Measurements from ENCODE around the gene ZNF519.
A peak's percentile ranks its signal among the peaks of the same experiment; 100 is the strongest.

ZNF519 gene

GRCh38 chr18:14097761-14098160 is 34.5 kb downstream of the ZNF519 start:
- no peak for DNase-seq (ENCODE audit: low spot score)

DNA sequence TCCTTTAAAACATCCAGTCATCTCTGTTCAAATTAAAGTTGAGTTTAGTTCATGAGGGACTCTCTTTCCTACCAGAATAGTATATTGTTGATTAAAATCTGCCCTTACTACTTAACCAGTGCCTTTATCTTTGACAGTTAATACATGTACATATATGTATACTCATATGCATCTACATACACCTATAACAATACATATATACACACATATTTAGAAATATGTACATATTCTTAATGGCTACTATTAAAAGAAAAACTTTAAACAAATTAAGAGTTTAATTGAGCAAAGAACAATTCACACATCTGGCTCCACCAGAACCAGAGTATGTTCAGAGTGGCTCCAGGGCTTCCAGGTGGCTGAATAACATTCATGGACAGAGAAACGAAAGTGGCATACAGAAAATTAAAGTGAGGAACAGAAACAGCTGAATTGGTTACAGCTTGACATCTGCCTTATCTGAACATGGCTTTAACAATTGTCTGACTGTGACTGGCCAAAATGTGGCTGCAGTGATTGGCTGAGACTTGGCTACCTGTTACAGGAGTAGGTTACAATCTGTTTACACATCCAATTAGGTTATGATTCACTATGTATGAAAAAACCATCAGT is 38.8 kb downstream of the ZNF519 start:
- DNase-seq (ENCODE audit: low spot score) = no peak

DNA sequence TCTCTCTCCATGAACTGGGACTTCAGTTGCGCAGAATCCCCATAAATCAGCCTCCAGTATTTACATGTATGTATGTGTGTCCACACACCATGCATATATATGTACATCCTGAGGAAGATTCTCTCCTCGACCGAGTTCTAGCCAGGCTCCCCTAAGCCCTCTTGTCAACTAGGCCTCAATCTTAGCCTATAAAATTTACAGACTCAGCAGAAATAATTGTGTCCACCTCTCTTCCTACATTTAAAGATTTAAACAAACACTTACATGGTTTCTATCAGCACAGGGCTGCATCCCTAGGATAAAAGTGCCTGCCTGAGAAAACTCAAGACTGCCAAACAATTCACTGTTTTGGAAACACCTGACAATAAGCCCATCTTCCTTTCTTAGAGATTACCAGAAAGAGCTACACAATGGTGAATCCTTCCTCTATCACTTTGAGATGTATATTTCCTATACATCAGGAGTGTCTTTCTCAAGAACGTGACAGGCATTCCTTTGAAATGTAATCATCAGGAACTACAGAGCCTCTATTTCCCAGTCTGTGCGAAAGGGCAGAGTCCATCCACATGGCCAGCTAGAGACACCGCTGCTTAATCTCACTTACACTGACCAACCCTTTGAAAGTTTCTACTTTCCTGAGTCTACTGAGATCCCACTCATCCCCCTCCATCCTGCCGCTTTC is 39.5 kb downstream of the ZNF519 start:
- DNase-seq (ENCODE audit: low spot score) = no peak

DNA sequence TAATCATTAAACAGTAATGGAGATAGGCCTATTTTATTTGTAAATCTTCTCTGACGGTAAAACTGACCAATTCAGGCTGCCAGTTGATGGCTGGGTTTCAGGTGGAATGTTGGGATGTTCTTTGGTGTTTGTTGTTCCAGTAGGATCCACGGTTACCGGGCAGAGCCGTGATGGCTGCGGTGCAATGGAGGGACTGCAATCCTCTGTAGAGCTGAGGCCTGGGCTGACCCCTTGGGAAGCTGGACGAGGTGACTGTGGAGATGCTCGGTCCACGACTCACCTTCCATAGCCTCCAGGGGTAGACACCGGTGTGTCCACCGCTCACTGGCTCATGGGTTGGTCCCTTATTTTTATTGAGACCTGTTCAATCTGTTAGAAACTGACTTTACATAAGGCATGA is 42.5 kb downstream of the ZNF519 start:
- DNase-seq (ENCODE audit: low spot score) = no peak

GRCh38 chr18:14089191-14089590 is 43.0 kb downstream of the ZNF519 start:
- DNase-seq (ENCODE audit: low spot score) = peak; percentile 37

- DNase-seq (ENCODE audit: low spot score) = peak; percentile 64
Observed at GRCh38 chr18:14086458-14087231, 45.6 kb downstream of the ZNF519 start.

GRCh38 chr18:14085770-14086457 is 46.3 kb downstream of the ZNF519 start:
- DNase-seq (ENCODE audit: low spot score) = no peak

DNA sequence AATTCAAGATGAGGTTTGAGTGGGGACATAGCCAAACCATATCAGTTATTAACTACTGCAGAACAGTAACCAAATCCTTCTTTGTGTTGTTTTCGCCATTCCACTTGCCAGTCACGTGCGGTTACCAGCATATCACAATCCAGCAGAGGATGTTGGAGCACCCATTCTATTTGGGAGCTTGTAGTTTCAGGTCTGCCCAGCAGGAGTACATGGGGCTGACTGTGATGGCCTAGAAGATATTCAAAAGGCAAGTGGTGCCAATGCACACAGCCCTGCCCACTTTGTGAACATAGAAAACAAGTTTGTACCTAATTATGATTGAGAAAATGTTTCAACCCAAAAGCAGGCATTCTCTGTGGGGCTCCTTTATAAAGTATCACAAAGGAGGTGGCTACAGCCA is 57.0 kb downstream of the ZNF519 start:
- DNase-seq (ENCODE audit: low spot score) = no peak

DNA sequence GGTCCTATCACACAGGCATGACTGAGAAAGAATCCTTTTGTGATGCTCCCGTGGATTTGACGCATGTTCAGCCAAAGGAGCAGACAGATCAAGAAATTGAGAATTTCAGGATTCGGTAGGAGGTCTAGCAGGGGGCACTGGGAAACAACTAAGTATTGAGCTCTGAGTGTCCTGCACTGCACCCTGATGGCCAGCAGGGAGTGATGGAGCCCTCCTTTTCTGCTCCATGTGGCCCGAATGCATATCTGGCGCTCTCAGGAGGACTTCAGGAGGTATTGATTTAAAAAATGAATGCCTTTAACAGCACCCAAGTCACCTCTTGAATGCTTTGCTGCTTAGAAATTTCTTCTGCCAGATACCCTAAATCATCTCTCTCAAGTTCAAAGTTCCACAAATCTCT is 58.0 kb downstream of the ZNF519 start:
- no peak for DNase-seq (ENCODE audit: low spot score)

- DNase-seq (ENCODE audit: low spot score) = no peak
Observed at GRCh38 chr18:14053661-14054060, 78.6 kb downstream of the ZNF519 start.
